Stimulated activated CD8-positive, alpha-beta memory T cell treated with anti-CD3 and anti-CD28 coated beads, Interleukin-7, amount 100 ng/mL, for 48 hours (primary cell): ENCODE measurements around the gene CEP135.

Experiments
- DNase-seq, 2 donors: peaks; one replicate each; pipeline ENCODE4 v3.0.0-alpha.2; 2020; ENCODE audit warnings: low read depth in 1 of 2; ENCODE audit errors: extremely low read depth in 1 of 2

The CEP135 gene

DNA sequence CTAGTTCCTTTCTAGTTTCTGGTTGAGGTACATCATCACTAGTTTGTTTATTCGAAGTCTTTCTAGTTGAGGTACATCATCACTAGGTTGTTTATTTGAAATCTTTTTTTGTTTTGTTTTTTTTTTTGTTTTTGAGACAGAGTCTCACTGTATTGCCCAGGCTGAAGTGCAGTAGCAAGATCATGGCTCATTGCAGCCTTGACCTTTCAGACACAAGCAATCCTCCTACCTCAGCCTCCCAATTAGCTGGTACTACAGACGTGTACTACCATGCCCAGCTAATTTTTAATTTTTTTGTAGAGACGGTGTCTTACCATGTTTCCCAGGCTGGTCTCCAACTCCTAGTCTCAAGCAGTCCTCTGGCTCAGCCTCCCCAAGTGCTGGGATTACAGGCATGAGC, 54.9 kb downstream of the CEP135 start:
- no peak for DNase-seq

GRCh38 chr4:56004235-56004634, 55.5 kb downstream of the CEP135 start:
- DNase-seq = no peak

GRCh38 chr4:56007154-56007553, 58.4 kb downstream of the CEP135 start:
- DNase-seq = no peak

DNA sequence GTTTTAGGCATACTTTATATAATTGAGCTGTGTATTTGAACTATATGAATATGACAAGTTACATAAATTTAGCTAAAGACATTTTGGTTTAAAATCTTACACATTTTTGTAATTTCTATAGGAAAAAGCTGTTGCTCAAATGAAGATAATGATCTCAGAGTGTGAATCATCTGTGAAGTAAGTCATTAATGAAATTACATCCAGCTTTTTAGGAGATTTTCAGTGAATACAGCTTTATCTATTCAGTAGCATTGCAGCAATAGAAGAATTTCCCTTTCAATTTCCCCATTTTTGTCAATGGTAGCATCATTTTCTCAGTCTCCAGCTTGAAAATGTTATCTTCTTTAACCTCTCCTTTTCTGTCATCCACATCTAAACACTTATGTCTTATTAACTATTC, 59.5 kb downstream of the CEP135 start:
- no peak for DNase-seq

DNA sequence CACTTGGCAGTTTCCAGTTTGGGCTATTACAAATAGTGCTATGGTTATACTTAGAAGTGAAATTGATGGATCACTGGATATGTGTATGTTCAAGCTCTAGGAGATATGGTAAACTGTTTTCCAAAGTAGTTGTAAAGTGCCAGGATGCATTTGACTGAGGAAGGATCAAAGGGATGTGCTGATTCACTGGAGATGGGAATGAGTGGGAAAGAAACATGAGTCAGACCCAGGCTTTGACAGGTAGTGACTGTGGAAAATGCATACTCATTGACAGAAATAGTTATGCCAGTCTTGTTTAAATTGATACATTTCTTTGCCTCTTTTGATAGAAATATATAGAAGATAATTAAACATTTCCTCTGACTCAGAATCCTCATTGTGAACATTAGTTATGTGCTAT, 77.9 kb downstream of the CEP135 start:
- DNase-seq = no peak

- DNase-seq = no peak
Observed at GRCh38 chr4:56028165-56028564, 79.4 kb downstream of the CEP135 start.

DNA sequence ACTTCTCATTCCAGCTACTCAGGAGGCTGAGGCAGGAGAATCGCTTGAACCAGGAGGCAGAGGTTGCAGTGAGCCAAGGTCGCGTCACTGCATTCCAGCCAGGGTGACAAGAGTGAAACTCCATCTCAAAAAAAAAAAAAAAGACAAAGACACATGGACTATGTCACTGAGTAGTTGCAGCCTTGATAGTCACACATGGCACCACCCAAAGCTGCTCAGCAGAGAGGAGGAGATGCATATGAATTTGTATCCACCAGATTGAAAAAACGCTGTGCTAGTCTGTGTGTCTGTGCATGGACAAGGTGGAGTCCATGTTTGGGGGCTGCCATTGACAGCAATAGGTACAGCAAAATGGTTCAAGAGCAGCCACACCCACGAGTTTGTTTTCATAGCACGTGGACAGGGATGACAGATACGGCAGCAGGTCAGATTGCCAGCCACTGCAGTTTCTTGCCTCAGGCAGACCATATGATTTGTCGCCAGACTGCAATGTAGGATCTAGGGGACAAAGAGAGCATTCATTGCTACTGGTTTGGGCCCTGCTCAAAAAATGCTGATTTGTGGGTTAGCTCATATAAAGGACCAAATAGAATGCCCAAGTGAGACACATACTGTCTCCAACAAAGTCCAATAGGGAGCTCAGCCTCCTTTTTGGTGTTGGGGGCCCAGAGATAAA, 89.9 kb downstream of the CEP135 start:
- no peak for DNase-seq

DNA sequence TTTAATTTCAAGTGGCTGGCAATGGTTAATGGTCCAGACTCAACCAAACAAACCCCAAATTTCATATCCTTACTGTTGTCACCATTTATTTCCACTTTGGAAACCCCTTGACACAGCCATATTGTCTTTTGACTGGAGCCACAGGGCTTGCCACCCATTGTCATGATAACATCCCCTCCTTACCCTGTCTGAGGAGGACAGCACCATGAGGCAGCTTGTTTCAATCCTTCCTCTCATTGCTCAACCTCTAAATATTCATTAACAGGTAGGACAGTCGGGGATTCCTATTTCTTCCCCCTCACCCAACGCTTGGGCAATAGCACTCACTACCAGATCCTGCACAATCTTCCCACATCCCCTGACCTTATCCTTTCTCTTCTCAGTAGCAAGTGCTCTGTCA, 92.1 kb downstream of the CEP135 start:
- no peak for DNase-seq

DNA sequence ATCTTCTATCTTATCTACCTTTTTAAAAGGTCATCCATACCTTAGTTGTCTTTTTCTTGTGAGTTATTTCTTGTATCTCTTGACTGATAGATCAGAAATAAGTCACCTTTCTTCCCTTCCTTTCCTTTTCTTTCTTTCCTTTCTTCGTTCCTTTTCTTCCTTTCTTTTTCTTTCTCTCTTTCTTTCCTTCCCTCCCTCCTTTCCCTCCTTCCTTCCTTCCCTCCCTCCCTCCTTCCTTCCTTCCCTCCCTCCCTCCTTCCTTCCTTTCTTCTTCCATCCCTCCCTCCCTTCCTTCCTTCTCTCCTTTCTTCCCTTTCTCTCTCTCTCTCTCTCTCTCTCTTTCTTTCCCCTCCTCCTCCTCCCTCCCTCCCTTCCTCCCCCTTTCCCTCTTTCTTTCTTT, 93.5 kb downstream of the CEP135 start:
- no peak for DNase-seq

DNA sequence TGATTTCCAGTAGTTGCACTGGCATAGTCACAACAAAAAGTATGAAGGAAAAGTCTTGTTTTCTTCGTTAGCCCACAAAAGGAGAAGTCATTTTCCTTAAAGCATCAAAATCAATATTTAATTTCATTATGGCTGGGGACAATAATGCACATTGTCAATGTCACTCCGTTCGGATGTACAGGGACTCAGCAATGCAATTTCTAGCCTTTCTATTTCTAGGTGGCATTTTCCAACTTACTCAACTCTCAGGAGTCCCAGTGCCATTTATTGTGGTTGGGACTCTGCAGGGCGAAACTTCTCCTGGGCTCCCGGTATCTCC, 99.6 kb downstream of the CEP135 start:
- DNase-seq = no peak

DNA sequence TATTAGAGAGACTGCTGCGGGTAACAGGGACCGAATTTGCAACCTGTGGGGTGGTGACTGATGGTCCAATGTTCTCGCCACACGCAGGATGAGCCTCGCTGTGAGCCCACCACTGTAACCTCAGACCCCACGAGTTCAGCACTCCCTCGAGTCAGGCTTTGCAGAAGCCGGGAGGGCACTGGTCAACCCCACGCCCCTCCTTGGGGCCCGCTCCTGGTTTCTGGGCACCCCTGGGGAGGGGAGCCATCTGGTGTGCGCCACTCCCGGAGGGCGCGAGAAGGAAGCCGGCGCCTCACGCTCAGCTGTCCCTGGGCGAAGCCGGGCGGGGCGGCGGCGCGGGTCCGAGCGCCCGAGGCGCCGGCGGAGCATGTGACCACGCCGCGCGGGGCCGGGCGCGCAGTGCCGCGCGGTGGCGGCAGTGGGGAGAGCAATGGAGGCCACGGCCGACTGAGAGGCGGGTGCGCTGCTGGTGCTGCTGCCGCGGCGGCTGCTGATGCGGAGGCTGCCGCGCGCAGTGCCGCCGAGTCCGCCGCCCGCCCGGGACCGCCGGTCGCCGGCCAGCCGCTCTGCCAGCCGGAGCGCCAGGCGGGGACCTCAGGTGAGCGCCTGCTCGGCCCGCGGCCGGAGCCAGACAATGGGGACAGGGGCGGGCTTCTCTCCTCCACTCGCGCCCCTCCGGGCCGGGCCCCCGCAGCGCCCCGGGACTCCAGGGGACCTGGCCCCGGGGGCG, 100.1 kb downstream of the CEP135 start:
- DNase-seq = peak in 1 of 2 donors; percentile 21

GRCh38 chr4:56050625-56051024, 101.9 kb downstream of the CEP135 start:
- DNase-seq = no peak

GRCh38 chr4:56051029-56051709, 102.4 kb downstream of the CEP135 start:
- no peak for DNase-seq

DNA sequence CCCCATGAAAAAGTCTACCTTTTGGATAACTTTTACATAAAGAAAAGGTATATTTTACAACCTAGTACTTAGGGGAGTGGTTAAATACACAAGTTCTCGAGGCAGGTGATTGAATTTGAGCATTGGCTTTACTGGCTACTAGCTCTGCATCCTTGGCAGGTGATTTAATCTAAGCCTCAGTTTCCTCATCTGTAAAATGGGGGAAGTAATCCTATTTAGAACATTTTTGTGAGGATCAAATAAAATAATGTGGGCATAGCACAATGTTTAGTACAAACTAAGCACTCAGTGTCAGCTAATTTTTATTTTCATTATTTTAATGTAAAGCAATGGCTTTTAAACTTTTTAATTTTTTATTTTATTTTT, 102.9 kb downstream of the CEP135 start:
- DNase-seq = no peak

DNA sequence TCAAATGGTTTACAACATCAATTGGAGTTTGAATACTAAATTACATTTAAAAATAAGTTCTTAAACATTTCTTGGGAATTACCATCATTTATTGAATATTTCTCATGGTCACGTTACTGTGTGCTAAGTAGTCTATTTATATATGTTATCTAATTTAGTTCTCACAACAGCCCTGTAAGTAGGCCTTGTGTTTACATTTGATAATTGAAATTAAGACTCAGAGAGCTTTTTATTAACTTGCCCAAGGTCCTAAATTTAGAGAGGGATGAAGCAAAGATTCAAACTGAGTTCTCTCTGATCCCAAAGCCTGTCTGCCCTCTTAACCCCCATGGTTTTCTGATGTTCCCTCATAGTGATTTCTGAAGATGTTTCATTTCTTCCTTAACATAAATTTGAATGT, 103.7 kb downstream of the CEP135 start:
- no peak for DNase-seq

DNA sequence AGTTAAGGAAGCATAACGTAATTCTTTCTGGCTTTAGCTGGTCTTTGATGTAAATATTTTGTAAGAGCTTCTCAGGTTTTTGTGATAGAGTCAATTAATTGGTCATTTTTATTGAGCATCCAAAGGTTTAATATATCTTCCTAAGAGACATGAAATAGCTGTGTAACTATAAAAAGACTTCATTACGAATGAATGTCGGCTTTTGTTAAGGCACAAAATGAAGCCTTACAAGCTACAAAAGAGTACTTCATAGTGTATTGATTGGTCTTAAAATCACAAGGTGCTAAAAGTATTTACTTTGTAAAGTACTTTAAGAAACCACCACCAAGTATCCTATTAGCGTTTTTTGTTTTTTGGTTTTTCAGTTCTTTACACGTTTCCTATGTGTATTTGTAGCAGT, 104.2 kb downstream of the CEP135 start:
- no peak for DNase-seq

GRCh38 chr4:56055027-56055977, 106.6 kb downstream of the CEP135 start:
- DNase-seq = no peak

- no peak for DNase-seq
Observed at GRCh38 chr4:56055991-56056390, 107.2 kb downstream of the CEP135 start.

DNA sequence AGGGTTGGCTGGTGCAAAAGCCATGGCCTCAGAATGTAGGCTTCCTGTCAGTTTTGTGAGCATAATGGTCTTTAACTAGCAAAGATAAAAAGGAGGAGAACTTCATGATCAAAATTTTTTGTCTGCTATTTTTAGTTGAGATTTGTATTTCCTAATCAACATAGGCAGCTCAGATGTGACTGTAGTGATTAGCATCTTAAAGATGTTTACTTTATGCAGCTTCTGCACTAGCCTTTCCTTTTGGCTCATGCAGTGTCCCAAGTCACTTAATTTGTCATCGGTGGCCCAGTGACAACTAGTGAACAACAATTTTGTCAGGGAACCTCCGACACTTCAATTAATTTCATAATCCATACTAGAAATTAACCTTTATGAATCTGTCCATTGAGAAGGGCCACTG, 109.8 kb downstream of the CEP135 start:
- no peak for DNase-seq

GRCh38 chr4:56060036-56060435, 111.3 kb downstream of the CEP135 start:
- no peak for DNase-seq

GRCh38 chr4:56062106-56062505, 113.4 kb downstream of the CEP135 start:
- no peak for DNase-seq
